Pulmonary artery endothelial cell (primary cell): ENCODE measurements around the gene SETDB2. TPM values are rescaled to one million over a fixed set of nuclear protein-coding genes. Genes with fewer than 3 reads are reported as not detected.

Source experiments
- DNase-seq: peaks from one replicate; pipeline ENCODE4 v3.0.0-alpha.2; 2011; ENCODE audit warnings: low read depth, low spot score
- total RNA-seq: library from RNA; depleted of rRNA; stranded (reverse); fragments of >200 nt; gene quantifications from 2 replicates; pipeline ENCODE4 v1.2.3, GENCODE V29; 2014

SETDB2 gene
- total RNA-seq, result 3.2 and 4.8 TPM in 2 replicates

- peak; percentile 97 for DNase-seq
These were observed at the start of gene SETDB2, which contains the start of gene CAB39L for GRCh38 chr13:49443704-49444523. Gene SETDB2, plus strand, starts transcription at chr13:49444274. Its CDS starts 7,620 bp downstream, at chr13:49451894. Gene CAB39L, minus strand, starts transcription at chr13:49444064. Its CDS starts 61,154 bp downstream, at chr13:49382910.

- DNase-seq, result no peak
These were observed 48.6 kb upstream of the SETDB2 start for GRCh38 chr13:49395451-49395865.

GRCh38 chr13:49395878-49396380 lies 48.1 kb upstream of the SETDB2 start:
- DNase-seq, result no peak

- DNase-seq, result no peak
These were observed 44.1 kb upstream of the SETDB2 start for GRCh38 chr13:49399801-49400472.

- no peak for DNase-seq
These were observed 43.1 kb upstream of the SETDB2 start for GRCh38 chr13:49400755-49401659.

- DNase-seq, result no peak
These were observed 39.9 kb upstream of the SETDB2 start for GRCh38 chr13:49403996-49404702.

GRCh38 chr13:49404703-49405020 lies 39.4 kb upstream of the SETDB2 start:
- no peak for DNase-seq

GRCh38 chr13:49407068-49407467 lies 37.0 kb upstream of the SETDB2 start:
- no peak for DNase-seq

GRCh38 chr13:49407936-49408335 lies 36.1 kb upstream of the SETDB2 start:
- DNase-seq, result no peak

- DNase-seq, result no peak
These were observed 35.1 kb upstream of the SETDB2 start for GRCh38 chr13:49409008-49409407.

- no peak for DNase-seq
These were observed 34.1 kb upstream of the SETDB2 start for GRCh38 chr13:49410006-49410405.

- DNase-seq, result no peak
These were observed 33.6 kb upstream of the SETDB2 start for GRCh38 chr13:49410477-49410876.

- DNase-seq, result no peak
These were observed 32.7 kb upstream of the SETDB2 start for GRCh38 chr13:49411353-49411752.

GRCh38 chr13:49412749-49413148 lies 31.3 kb upstream of the SETDB2 start:
- no peak for DNase-seq

- no peak for DNase-seq
These were observed 26.9 kb upstream of the SETDB2 start for GRCh38 chr13:49417161-49417560.

- DNase-seq, result no peak
These were observed 25.9 kb upstream of the SETDB2 start for GRCh38 chr13:49418206-49418605.

GRCh38 chr13:49419276-49419675 lies 24.8 kb upstream of the SETDB2 start:
- DNase-seq, result no peak

GRCh38 chr13:49421391-49421790 lies 22.7 kb upstream of the SETDB2 start:
- DNase-seq, result no peak

GRCh38 chr13:49424011-49424560 lies 20.0 kb upstream of the SETDB2 start:
- DNase-seq, result no peak

- no peak for DNase-seq
These were observed 15.9 kb upstream of the SETDB2 start for GRCh38 chr13:49428041-49428763.
